SK-N-SH (cell line): ENCODE results near the gene ADGRL3. TPM values are rescaled to one million over a fixed set of nuclear protein-coding genes. Genes with fewer than 3 reads are reported as not detected.

Source experiments
- CTCF ChIA-PET: fragments of 300-600, 350-600 bp; formaldehyde crosslinking; extraction: SDS; loops from one replicate; lab custom pipeline; 2021; lab: Yijun Ruan, JAX
- POLR2A ChIA-PET: fragments of 350-600 bp; sonication (Branson Sonifier 250); formaldehyde crosslinking; extraction: SDS; loops from one replicate; lab custom pipeline; 2020; ENCODE audit warnings: antibody characterized with exemption, inconsistent platforms; lab: Yijun Ruan, JAX
- DNase-seq: peaks from one replicate; pipeline ENCODE4 v3.0.0; 2012
- H2AFZ ChIP-seq: fragments of 200-600 bp; sonication (generic); 2 replicates; pipeline ENCODE4 v1.8.1; 2016; ENCODE audit warnings: antibody characterized with exemption, mild to moderate bottlenecking, low read depth
- H3F3A ChIP-seq: fragments of 200-600 bp; sonication (generic); replicated peaks from 2 replicates; pipeline ENCODE3; 2016; ENCODE audit warnings: antibody characterized with exemption, mild to moderate bottlenecking; ENCODE audit not compliant: insufficient read depth
- H3K27ac ChIP-seq, 2 experiments: fragments of 200-500 bp in 1 of 2; fragments of 200-600 bp in 1 of 2; sonication (Bioruptor generic) in 1 of 2; sonication (generic), shearing (Covaris generic) in 1 of 2; 2 replicates each; pipeline versions ENCODE4 v1.5.1 to v1.6.1; 2014 to 2016; ENCODE audit warnings: low read depth in 2 of 2, inconsistent platforms in 1 of 2, low read length in 1 of 2, mild to moderate bottlenecking in 1 of 2, mixed read lengths in 1 of 2
- H3K27me3 ChIP-seq: fragments of 200-600 bp; sonication (generic), shearing (Covaris generic); 2 replicates; pipeline ENCODE4 v1.6.1; 2016; ENCODE audit warnings: mixed run types; ENCODE audit not compliant: insufficient read depth
- H3K36me3 ChIP-seq, 2 experiments: fragments of 200-500 bp in 1 of 2; fragments of 200-600 bp in 1 of 2; sonication (Bioruptor generic) in 1 of 2; sonication (generic) in 1 of 2; replicated peaks in 1 of 2; 2 replicates each; pipeline versions ENCODE3 to v1.5.1; 2014 to 2016; ENCODE audit warnings: low read length in 1 of 2, mild to moderate bottlenecking in 1 of 2; ENCODE audit not compliant: insufficient read depth in 2 of 2, control insufficient read depth in 1 of 2
- H3K4me1 ChIP-seq, 2 experiments: fragments of 200-500 bp in 1 of 2; fragments of 200-600 bp in 1 of 2; sonication (Bioruptor generic) in 1 of 2; sonication (generic), shearing (Covaris generic) in 1 of 2; 2 replicates each; pipeline versions ENCODE4 v1.5.1 to v1.6.1; 2014 to 2016; ENCODE audit warnings: low read depth in 1 of 2, low read length in 1 of 2, mixed run types in 1 of 2; ENCODE audit not compliant: insufficient read depth in 2 of 2, control insufficient read depth in 1 of 2
- H3K4me2 ChIP-seq: fragments of 200-600 bp; sonication (generic), shearing (Covaris generic); 2 replicates; pipeline ENCODE4 v1.6.1; 2017; ENCODE audit warnings: mixed run types
- H3K4me3 ChIP-seq, 2 experiments: fragments of 200-500 bp in 1 of 2; fragments of 200-600 bp in 1 of 2; sonication (Bioruptor generic) in 1 of 2; sonication (generic), shearing (Covaris generic) in 1 of 2; 2 replicates each; pipeline versions ENCODE4 v1.5.1 to v1.8.1; 2014 to 2016; ENCODE audit warnings: low read depth in 2 of 2, inconsistent platforms in 1 of 2, low read length in 1 of 2, mild to moderate bottlenecking in 1 of 2, mixed read lengths in 1 of 2, moderate library complexity in 1 of 2
- H3K79me2 ChIP-seq: fragments of 200-600 bp; sonication (generic); 2 replicates; pipeline ENCODE4 v1.8.1; 2017; ENCODE audit warnings: mild to moderate bottlenecking; ENCODE audit not compliant: insufficient read depth
- H3K9ac ChIP-seq: fragments of 200-600 bp; sonication (generic); 2 replicates; pipeline ENCODE4 v1.6.1; 2017; ENCODE audit warnings: mixed run types
- H3K9me2 ChIP-seq: fragments of 200-600 bp; sonication (generic); 2 replicates; pipeline ENCODE4 v1.6.1; 2017; ENCODE audit warnings: mixed run types
- H3K9me3 ChIP-seq: fragments of 200-600 bp; sonication (generic); 2 replicates; pipeline ENCODE4 v1.6.1; 2017; ENCODE audit warnings: mixed run types, mild to moderate bottlenecking, moderate library complexity
- H4K20me1 ChIP-seq: fragments of 200-600 bp; sonication (generic); 2 replicates; pipeline ENCODE4 v1.6.1; 2017; ENCODE audit warnings: mild to moderate bottlenecking, mixed run types; ENCODE audit not compliant: insufficient read depth
- CHD2 ChIP-seq: fragments of 150-350 bp; IDR thresholded peaks from 2 replicates; pipeline ENCODE4 v1.6.1; 2018; ENCODE audit warnings: low read length; ENCODE audit not compliant: partially characterized antibody
- EP300 ChIP-seq, 2 experiments: IDR thresholded peaks; 2 replicates each; pipeline versions ENCODE4 v1.4.0 to v1.6.1; 2012; ENCODE audit warnings: borderline replicate concordance in 1 of 2, low read depth in 1 of 2, low read length in 1 of 2
- EZH2phosphoT487 ChIP-seq: fragments of 200-600 bp; sonication (generic); IDR thresholded peaks from 2 replicates; pipeline ENCODE4 v1.6.1; 2017; ENCODE audit warnings: low read depth, mixed run types, mild to moderate bottlenecking, antibody characterized with exemption, moderate library complexity, borderline replicate concordance
- FOSL2 ChIP-seq: IDR thresholded peaks from 2 replicates; pipeline ENCODE4 v1.4.0; 2012; ENCODE audit warnings: low read depth, mild to moderate bottlenecking, moderate library complexity, borderline replicate concordance
- FOXJ3 ChIP-seq: sonication (generic); formaldehyde crosslinking; IDR thresholded peaks from 2 replicates; pipeline ENCODE4 v1.5.1; 2020; ENCODE audit warnings: mild to moderate bottlenecking, missing genetic modification reagents
- FOXM1 ChIP-seq: IDR thresholded peaks from 2 replicates; pipeline ENCODE4 v1.4.0; 2012; ENCODE audit warnings: low read depth, mild to moderate bottlenecking
- GABPA ChIP-seq: IDR thresholded peaks from 2 replicates; pipeline ENCODE4 v1.4.0; 2012; ENCODE audit warnings: low read depth, mild to moderate bottlenecking
- GATA2 ChIP-seq: sonication (generic); formaldehyde crosslinking; IDR thresholded peaks from 2 replicates; pipeline ENCODE4 v1.5.0; 2020; ENCODE audit warnings: mild to moderate bottlenecking, missing genetic modification reagents
- MEF2A ChIP-seq: IDR thresholded peaks from 2 replicates; pipeline ENCODE4 v1.4.0; 2012; ENCODE audit warnings: low read depth, borderline replicate concordance
- MXI1 ChIP-seq: IDR thresholded peaks from 2 replicates; pipeline ENCODE4 v1.6.1; 2012; ENCODE audit warnings: mild to moderate bottlenecking, low read depth, low read length, improper control_type of control experiment
- NRF1 ChIP-seq: IDR thresholded peaks from 2 replicates; pipeline ENCODE4 v1.6.1; 2012; ENCODE audit warnings: low read depth, mild to moderate bottlenecking, low read length
- POLR2AphosphoS5 ChIP-seq: IDR thresholded peaks from 2 replicates; pipeline ENCODE4 v1.6.1; 2012; ENCODE audit warnings: low read depth, low read length
- SMC3 ChIP-seq: IDR thresholded peaks from 2 replicates; pipeline ENCODE4 v1.6.1; 2012; ENCODE audit warnings: low read depth, low read length, improper control_type of control experiment
- TAF1 ChIP-seq: IDR thresholded peaks from 2 replicates; pipeline ENCODE4 v1.6.1; 2012; ENCODE audit warnings: low read depth, mild to moderate bottlenecking, low read length, moderate library complexity, borderline replicate concordance
- TCF12 ChIP-seq: IDR thresholded peaks from 2 replicates; pipeline ENCODE4 v1.4.0; 2012
- WGBS: methylation state at CpG from one replicate; pipeline ENCODE4 v1.1.6; 2017; ENCODE audit warnings: low lambda C conversion rate; 5-methylcytosine and 5-hydroxymethylcytosine counted together
- polyA plus RNA-seq, 3 experiments: library from polyadenylated mRNA; depleted of rRNA; stranded (reverse); fragments of >200 nt; gene quantifications; 2 replicates each; pipeline ENCODE4 v1.2.3, GENCODE V29; 2012
- TF ChIP-seq, protein P1 (sequence below): IDR thresholded peaks from 2 replicates; pipeline ENCODE4; 2012
- TF ChIP-seq, protein P2 (sequence below): fragments of 150-350 bp; IDR thresholded peaks from 2 replicates; pipeline ENCODE4 v1.6.1; 2016; ENCODE audit warnings: mild to moderate bottlenecking, low read depth, low read length
- TF ChIP-seq, protein P3 (sequence below): IDR thresholded peaks from 2 replicates; pipeline ENCODE4 v1.4.0; 2012; ENCODE audit warnings: low read depth
- TF ChIP-seq, protein P4 (sequence below): fragments of 200-600 bp; sonication (generic); IDR thresholded peaks from 2 replicates; pipeline ENCODE4 v1.6.1; 2017; ENCODE audit warnings: antibody characterized with exemption, mild to moderate bottlenecking, moderate library complexity
- TF ChIP-seq, protein P5 (sequence below): IDR thresholded peaks from 2 replicates; pipeline ENCODE4 v1.4.0; 2012; ENCODE audit warnings: low read depth, borderline replicate concordance
- TF ChIP-seq, protein P6 (sequence below): IDR thresholded peaks from 2 replicates; pipeline ENCODE4 v1.4.0; 2012; ENCODE audit warnings: low read depth, borderline replicate concordance

ADGRL3 gene
- polyA plus RNA-seq, 1 of the 3 experiments (the other 2 are of a cell fraction) = 0.03 TPM

DNA sequence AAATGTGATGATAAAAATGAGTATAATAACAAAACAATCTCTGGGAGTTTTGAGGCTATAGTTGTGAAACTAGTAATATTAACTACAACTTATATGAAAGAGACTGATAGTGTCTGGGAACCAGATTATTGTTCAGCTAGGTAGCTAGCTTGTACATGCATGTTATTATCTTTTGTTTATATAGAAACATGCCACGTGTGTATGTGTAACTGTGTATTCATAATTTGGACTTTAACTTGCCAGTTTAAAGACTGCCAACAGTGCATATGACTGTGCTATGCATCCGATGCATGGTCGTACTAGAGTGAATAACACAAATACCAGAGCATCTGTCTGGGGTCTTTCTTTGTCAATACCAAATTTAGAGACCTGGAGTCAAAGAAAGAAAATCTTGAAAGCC lies 92.2 kb downstream of the ADGRL3 start:
- Histone ChIP-seq H3F3A (no peaks in the 10 kb centered on the region), H3K4me3 (no peak overlapping the region), H4K20me1 (no peaks in the 10 kb centered on the region), H3K9me3 (no peaks in the 10 kb centered on the region), H3K9me2 (no peaks in the 10 kb centered on the region), H2AFZ (no peak overlapping the region), H3K4me2 (no peak overlapping the region), H3K36me3 (no peaks in the 10 kb centered on the region), H3K4me1 (no peaks in the 10 kb centered on the region), H3K27ac (no peak overlapping the region), H3K79me2 (no peaks in the 10 kb centered on the region), H3K27me3 (no peaks in the 10 kb centered on the region), H3K9ac (no peak overlapping the region)
- ChIA-PET CTCF (no interaction called here), POLR2A (no interaction called here)
- no peak for DNase-seq
- 31% methylated on average over 3 of the region's 3 CpGs for WGBS
- TF ChIP-seq CHD2 = no peak
- no peak for TF ChIP-seq EP300 (IDR thresholded peaks at IDR 0.05; ENCODE audit: borderline replicate concordance in 1 of 2, low read depth in 1 of 2, low read length in 1 of 2)

DNA sequence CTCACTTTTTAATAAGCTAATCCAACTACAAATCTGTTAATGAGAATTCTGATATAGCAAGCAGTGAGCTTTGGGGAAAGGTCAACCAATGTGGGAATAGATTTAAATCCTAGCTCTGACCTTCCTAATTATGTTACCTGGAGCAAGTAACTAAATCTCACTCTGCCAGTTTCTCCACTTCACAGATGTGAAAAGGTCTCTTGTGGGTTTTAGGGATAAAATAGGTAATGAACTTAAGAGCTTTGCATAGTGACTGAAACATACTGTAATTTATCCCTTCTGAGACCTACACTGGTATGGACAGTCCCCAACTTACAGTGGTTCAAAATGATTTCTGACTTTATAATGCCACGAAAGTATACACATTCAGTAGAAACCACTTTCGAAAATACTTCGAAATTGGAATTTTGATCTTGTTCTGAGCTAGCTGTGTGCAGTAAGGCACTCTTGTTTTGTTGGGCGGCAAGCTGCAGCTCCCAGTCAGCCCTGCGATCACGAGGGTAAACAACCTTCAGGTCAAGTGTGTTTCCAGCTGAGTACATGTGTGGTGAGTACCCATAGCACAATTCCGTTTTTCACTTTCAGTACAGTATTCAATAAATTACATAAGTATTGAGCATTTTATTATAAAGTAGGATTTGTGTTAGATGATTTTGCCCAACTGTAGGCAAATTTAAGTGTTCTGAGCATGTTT lies 93.7 kb downstream of the ADGRL3 start:
- ChIA-PET CTCF (no interaction called here), POLR2A (no interaction called here)
- no peak overlapping the region for H2AFZ ChIP-seq
- no peak overlapping the region for H3K4me2 ChIP-seq
- no peaks in the 10 kb centered on the region for H3K79me2 ChIP-seq
- no peak overlapping the region for H3K27ac ChIP-seq
- no peaks in the 10 kb centered on the region for H4K20me1 ChIP-seq
- WGBS = 46% methylated on average over 7 of the region's 7 CpGs
- H3K27me3 ChIP-seq = no peaks in the 10 kb centered on the region
- TF ChIP-seq, protein P1, sequence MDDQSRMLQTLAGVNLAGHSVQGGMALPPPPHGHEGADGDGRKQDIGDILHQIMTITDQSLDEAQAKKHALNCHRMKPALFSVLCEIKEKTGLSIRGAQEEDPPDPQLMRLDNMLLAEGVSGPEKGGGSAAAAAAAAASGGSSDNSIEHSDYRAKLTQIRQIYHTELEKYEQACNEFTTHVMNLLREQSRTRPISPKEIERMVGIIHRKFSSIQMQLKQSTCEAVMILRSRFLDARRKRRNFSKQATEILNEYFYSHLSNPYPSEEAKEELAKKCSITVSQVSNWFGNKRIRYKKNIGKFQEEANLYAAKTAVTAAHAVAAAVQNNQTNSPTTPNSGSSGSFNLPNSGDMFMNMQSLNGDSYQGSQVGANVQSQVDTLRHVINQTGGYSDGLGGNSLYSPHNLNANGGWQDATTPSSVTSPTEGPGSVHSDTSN = no peak
- TF ChIP-seq GABPA = no peak
- no peak for TF ChIP-seq TAF1
- no peak for TF ChIP-seq EZH2phosphoT487
- no peak for TF ChIP-seq NRF1
- TF ChIP-seq SMC3 = no peak
- no peak for TF ChIP-seq FOXM1
- no peak for TF ChIP-seq FOSL2
- no peak for TF ChIP-seq POLR2AphosphoS5
- TF ChIP-seq TCF12 = no peak
- TF ChIP-seq FOXJ3 (CRISPR knock-in tag) = no peak
- TF ChIP-seq, protein P2, sequence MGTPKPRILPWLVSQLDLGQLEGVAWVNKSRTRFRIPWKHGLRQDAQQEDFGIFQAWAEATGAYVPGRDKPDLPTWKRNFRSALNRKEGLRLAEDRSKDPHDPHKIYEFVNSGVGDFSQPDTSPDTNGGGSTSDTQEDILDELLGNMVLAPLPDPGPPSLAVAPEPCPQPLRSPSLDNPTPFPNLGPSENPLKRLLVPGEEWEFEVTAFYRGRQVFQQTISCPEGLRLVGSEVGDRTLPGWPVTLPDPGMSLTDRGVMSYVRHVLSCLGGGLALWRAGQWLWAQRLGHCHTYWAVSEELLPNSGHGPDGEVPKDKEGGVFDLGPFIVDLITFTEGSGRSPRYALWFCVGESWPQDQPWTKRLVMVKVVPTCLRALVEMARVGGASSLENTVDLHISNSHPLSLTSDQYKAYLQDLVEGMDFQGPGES = no peak
- no peak for TF ChIP-seq MXI1
- TF ChIP-seq MEF2A = no peak
- TF ChIP-seq, protein P3, sequence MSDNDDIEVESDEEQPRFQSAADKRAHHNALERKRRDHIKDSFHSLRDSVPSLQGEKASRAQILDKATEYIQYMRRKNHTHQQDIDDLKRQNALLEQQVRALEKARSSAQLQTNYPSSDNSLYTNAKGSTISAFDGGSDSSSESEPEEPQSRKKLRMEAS = no peak
- TF ChIP-seq, protein P4, sequence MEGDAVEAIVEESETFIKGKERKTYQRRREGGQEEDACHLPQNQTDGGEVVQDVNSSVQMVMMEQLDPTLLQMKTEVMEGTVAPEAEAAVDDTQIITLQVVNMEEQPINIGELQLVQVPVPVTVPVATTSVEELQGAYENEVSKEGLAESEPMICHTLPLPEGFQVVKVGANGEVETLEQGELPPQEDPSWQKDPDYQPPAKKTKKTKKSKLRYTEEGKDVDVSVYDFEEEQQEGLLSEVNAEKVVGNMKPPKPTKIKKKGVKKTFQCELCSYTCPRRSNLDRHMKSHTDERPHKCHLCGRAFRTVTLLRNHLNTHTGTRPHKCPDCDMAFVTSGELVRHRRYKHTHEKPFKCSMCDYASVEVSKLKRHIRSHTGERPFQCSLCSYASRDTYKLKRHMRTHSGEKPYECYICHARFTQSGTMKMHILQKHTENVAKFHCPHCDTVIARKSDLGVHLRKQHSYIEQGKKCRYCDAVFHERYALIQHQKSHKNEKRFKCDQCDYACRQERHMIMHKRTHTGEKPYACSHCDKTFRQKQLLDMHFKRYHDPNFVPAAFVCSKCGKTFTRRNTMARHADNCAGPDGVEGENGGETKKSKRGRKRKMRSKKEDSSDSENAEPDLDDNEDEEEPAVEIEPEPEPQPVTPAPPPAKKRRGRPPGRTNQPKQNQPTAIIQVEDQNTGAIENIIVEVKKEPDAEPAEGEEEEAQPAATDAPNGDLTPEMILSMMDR = no peak
- TF ChIP-seq, protein P5, sequence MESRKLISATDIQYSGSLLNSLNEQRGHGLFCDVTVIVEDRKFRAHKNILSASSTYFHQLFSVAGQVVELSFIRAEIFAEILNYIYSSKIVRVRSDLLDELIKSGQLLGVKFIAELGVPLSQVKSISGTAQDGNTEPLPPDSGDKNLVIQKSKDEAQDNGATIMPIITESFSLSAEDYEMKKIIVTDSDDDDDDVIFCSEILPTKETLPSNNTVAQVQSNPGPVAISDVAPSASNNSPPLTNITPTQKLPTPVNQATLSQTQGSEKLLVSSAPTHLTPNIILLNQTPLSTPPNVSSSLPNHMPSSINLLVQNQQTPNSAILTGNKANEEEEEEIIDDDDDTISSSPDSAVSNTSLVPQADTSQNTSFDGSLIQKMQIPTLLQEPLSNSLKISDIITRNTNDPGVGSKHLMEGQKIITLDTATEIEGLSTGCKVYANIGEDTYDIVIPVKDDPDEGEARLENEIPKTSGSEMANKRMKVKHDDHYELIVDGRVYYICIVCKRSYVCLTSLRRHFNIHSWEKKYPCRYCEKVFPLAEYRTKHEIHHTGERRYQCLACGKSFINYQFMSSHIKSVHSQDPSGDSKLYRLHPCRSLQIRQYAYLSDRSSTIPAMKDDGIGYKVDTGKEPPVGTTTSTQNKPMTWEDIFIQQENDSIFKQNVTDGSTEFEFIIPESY = no peak
- TF ChIP-seq, protein P6, sequence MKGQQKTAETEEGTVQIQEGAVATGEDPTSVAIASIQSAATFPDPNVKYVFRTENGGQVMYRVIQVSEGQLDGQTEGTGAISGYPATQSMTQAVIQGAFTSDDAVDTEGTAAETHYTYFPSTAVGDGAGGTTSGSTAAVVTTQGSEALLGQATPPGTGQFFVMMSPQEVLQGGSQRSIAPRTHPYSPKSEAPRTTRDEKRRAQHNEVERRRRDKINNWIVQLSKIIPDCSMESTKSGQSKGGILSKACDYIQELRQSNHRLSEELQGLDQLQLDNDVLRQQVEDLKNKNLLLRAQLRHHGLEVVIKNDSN = no peak
- no peak for TF ChIP-seq GATA2 (CRISPR knock-in tag)
- no peaks in the 10 kb centered on the region for H3F3A ChIP-seq
- no peaks in the 10 kb centered on the region for H3K9me3 ChIP-seq
- no peak for DNase-seq
- H3K4me1 ChIP-seq = no peaks in the 10 kb centered on the region
- no peak overlapping the region for H3K9ac ChIP-seq
- H3K4me3 ChIP-seq = no peak overlapping the region
- H3K36me3 ChIP-seq = no peaks in the 10 kb centered on the region
- H3K9me2 ChIP-seq = no peaks in the 10 kb centered on the region
